HG03457 (cell line): ENCODE data around the gene GLCE.
"Not testable (repeated sequence)": the region's sequence is repeated elsewhere in the genome, so short reads cannot be mapped to it uniquely, and the experiment has no call there.

Source experiments
- ATAC-seq: cut with Tn5 transposase; IDR thresholded peaks from one replicate; pipeline ENCODE4 v1.9.1; 2021; ENCODE audit warnings: moderate number of reproducible peaks; ENCODE audit not compliant: unreplicated experiment

GLCE gene

DNA sequence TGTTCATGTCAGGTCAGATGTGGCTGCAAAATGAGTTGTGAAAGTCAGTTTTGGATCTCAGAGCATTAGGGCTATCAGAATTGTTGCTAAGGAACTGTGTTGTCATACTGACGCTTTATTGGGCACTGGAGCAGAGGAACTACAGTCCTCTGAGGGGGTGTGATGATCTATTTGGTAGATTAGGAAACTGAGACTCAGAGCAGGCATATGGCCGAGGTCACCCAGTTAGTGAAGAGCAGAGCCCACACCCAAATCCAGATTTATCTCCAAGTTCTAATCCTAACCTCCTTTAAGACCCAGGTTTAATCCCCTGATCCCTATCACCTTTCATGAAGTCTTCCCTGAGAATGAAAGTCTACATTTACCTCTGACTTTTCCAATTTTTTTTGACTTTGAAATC is 25.6 kb upstream of the GLCE start:
- no peak for ATAC-seq

DNA sequence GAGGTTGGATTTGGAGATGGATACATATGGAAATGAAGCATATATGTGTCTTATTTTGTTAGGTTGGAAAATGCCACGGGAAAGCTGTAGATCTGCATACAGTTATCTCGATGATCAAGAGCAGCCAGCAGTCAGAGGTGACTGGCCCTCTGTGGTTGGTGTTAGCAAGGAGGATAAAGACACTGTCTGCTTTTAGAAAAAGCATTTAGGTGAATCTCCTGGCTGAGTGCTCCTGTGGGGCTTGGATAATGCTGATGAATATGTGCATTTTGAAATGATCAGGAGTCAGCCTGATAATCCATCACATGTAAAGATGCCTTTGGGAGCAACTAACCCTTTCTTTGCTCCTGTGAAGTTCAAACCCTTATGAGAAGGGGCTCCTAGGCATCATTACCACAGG is 24.9 kb upstream of the GLCE start:
- no peak for ATAC-seq

DNA sequence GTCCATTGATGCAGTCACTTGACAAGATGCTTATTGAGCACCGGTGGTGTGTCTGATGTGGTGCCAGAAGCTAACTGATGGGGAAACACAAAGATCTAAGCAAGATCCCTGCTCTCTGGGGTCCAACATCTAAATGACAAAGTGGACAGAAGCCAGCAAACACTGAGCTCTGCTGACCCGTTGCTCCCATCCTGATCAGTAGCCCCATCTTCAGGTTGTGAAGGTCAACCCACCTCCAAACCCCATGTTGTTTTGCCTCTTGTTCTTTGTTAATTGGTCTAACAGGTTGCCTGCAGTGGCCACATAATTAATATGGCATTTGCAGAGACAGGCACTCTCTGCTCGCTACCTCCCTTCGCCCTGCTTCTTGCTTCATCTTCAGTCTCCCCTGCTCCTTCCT is 21.5 kb upstream of the GLCE start:
- no peak for ATAC-seq

DNA sequence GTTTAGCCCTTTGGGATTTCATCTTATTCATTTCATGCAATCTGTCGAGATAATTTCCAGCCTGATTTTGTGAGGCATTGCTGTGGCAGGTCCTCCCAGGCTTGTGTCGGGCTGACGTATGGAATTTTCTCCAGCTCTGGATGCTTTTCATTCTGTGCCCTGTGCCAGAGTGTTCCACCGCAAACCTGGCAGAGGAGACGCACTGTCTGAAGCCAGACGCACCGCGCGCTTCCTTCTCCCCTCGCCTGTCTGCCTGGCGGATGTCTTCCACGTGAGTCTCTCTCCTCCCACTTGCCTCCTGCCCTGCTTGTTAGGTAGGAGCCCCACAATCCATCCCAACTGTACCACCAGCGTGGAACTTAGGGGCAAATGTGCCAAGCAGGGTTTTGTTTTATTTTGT is 20.1 kb upstream of the GLCE start:
- no peak for ATAC-seq

GRCh38 chr15:69141286-69141701 is 19.1 kb upstream of the GLCE start:
- no peak for ATAC-seq

GRCh38 chr15:69141833-69142232 is 18.6 kb upstream of the GLCE start:
- ATAC-seq = no peak

DNA sequence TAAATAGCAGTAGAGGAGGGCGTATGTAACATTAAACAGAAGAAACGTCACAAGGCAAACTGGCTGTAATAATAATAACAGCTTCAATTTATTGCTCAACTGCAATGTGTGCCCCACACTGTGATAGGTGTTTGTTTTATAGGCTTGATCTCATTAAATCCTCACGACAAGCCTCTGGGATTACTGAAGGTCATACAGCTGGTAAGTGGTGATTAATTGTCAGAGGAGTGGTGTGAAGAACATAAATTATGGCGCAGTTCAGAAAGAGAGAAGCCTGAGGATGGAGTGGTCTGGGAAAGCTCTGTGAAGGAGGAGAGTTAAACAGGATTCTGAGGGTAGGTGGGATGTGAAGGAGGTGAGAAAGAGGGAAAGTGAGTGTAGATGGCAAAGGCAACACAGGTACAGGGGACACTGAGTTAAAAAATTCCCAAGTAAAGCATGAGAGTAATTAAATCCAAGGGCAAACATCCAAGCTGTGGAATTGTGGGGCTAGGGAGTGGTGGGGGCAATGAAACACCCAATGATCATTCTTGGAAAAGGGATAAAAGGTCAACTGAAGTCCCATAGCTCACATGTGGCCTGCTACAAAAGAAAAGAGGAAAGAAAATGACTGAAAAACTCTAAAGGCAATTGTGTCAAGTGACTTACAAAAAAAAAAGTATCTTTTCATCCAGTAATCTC is 16.5 kb upstream of the GLCE start:
- ATAC-seq = no peak

DNA sequence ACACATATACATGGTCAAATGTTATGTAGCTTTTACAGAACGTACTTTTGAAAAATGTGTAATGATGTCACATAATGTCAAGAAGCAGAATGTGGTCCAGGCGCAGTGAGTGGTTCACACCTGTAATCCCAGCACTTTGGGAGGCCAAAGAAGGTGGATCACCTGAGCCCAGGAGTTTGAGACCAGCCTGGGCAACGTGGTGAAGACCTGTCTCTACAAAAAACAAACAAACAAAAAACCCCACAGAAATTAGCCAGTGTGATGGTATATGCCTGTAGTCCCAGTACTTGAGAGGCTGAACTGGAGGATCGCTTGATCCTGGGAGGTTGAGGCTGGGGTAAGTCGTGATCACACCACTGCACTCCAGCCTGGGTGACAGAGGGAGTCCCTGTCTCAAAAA is 15.9 kb upstream of the GLCE start:
- no peak for ATAC-seq

GRCh38 chr15:69145149-69145693 is 15.2 kb upstream of the GLCE start:
- ATAC-seq = no peak

DNA sequence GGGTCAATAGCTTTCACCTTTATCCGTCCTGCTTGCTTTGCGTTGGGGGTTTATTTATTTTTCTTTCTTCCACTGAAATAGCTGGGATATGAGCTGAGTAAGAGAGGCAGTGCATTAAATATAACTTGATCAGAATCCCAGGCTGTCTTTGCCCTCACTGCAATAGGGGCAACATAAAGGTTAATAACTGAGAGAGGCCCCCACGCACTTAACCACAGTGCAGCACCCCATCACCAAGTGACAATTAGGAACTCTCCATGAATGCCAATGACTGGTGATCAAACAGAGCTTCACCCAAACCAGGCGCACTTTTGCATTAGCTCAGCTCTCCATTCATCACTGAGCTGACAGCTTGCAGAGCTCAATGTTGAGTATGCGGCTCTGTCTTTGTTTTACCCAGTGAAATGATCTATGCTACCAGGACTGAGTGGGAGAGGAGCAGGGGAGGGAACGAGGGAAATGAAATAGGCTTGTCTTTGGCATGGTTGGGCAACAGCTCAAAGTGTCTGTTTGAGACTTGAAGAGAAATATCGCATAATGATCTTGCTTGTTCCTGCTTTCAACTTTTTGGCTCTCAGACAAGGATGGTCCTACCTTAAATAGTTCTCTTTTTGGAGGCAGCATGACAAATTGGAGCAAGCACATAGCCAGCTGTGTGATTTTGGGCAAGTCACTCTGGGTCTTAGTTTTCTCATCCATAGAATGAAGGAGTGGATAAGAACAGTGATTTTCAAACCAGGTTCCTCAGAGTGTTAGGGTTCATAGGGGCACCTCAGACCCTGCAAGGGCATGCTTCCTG is 14.5 kb upstream of the GLCE start:
- ATAC-seq = no peak

- ATAC-seq = no peak
These were observed 13.6 kb upstream of the GLCE start for GRCh38 chr15:69146724-69147435.

DNA sequence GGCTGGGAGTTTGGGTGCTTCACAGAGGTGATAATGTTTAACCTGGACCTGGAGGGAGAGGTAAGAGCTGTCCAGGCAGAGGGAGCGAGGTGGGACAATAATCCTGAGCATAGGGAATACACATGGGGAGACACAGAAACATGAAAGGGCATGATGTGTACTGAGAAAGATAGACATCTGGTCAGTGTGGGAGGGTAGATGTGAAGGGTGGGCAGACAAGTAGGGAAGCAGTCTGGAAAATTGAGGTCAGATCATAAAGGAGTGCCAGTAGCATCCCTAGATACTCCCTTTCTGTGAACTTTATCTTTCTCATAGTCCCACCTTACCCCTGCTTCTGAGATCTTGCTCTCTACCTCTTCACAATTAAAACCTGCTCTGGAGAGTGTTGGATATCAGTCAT is 12.0 kb upstream of the GLCE start:
- no peak for ATAC-seq

GRCh38 chr15:69149163-69149562 is 11.3 kb upstream of the GLCE start:
- ATAC-seq = no peak

- no peak for ATAC-seq
These were observed 10.6 kb upstream of the GLCE start for GRCh38 chr15:69149803-69150202.

- no peak for ATAC-seq
These were observed 10.1 kb upstream of the GLCE start for GRCh38 chr15:69150336-69150735.

GRCh38 chr15:69150841-69151240 is 9.6 kb upstream of the GLCE start:
- no peak for ATAC-seq

- ATAC-seq = no peak
These were observed 7.4 kb upstream of the GLCE start for GRCh38 chr15:69153046-69153445.

GRCh38 chr15:69153587-69153986 is 6.8 kb upstream of the GLCE start:
- ATAC-seq = not testable (repeated sequence)

DNA sequence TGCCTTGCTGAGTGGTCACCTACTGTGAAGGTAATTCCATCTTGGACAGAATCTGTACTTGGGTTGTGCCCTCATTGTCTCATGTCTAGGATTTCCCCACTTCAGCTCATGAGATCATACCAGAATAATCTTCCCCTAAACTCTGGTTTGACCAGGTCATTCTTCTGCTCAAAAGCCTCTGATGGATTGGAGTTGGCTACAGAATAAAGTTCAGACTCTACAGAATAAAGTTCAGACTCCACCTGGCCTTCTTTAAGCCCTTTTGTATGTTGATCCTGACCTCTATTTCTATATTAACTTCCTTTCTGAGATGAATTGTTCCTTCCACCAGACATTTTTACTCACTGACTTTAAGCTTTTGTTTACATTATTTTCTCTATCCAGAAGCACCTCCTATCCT is 6.4 kb upstream of the GLCE start:
- ATAC-seq = no peak

GRCh38 chr15:69154684-69155083 is 5.8 kb upstream of the GLCE start:
- no peak for ATAC-seq

- no peak for ATAC-seq
These were observed 3.6 kb upstream of the GLCE start for GRCh38 chr15:69156736-69157381.
